ENCODE results near the gene KPNA1. TPM values are rescaled to one million over a fixed set of nuclear protein-coding genes. Genes with fewer than 3 reads are reported as not detected.
"Not testable (repeated sequence)": the region's sequence is repeated elsewhere in the genome, so short reads cannot be mapped to it uniquely, and the experiment has no call there.

The KPNA1 gene
- total and polyA plus RNA-seq, 4 donors: 11.6 to 74.1 (median 43.3) TPM

DNA sequence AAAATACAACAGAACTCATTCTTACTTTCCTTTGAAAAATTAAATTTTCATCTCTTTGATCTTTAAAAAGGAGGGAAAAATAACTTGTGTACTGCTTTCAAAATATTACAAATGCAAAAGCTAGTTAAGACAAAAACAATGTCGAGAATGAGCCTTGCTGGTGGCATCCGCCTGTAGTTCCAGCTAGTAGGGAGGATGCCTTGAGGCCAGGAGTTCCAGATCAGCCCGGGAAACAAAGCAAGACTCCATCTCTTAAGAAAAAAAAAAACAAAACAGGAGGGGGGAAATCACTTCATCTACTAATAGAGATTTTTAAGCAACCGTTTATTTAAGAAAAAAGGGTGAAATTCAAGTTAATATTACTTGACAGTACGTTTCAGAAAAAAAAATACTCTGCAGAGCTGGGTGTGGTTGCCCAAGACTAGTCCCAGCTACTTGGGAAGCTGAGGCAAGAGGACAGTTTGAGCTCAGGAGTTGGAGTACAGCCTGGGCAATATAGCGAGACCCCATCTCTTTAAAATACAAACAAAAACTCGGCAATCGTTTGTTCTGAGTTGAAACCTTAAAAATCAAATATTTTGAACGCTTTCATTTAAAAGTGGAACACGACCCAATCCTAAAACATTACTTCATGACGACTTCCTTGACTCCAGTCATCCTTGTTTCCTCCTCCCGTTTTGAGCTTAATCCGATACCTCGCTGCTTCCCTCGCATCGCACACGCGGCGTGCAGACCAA, 1.2 kb downstream of the KPNA1 start:
- Histone ChIP-seq H3K4me1 (ENCODE audit: control insufficient read depth in 1 of 2, insufficient read depth in 2 of 2, low read length in 2 of 2) (peaks cover 0 to 1% of the 10 kb centered on the region in 2 donors), H3K27ac (ENCODE audit: low read depth in 1 of 2, low read length in 2 of 2) (peak overlapping the region in 1 of 2 donors; percentile 57), H3K4me3 (ENCODE audit: low read length in 2 of 2) (peak overlapping the region; percentile 55 to 81), H3K36me3 (ENCODE audit: control insufficient read depth in 1 of 2, insufficient read depth in 2 of 2, low read length in 1 of 2) (no peaks in the 10 kb centered on the region), H3K9me3 (ENCODE audit: control insufficient read depth, low read length) (no peaks in the 10 kb centered on the region), H3K27me3 (ENCODE audit: control insufficient read depth in 1 of 2, insufficient read depth in 2 of 2, low read length in 1 of 2) (no peaks in the 10 kb centered on the region)
- ATAC-seq (ENCODE audit: low FRiP score) (no peak), DNase-seq (no peak)
- intact Hi-C loops (cut with DNase I): loop anchor here in 1 of 2 donors (1.0 to 2.0 kb wide), 2 partner anchors 97 to 167 kb away; partner anchors contain the start of genes PARP14 and WDR5B
- 7 to 8% methylated on average over 19 of the region's 19 CpGs for WGBS, 2 donors

DNA sequence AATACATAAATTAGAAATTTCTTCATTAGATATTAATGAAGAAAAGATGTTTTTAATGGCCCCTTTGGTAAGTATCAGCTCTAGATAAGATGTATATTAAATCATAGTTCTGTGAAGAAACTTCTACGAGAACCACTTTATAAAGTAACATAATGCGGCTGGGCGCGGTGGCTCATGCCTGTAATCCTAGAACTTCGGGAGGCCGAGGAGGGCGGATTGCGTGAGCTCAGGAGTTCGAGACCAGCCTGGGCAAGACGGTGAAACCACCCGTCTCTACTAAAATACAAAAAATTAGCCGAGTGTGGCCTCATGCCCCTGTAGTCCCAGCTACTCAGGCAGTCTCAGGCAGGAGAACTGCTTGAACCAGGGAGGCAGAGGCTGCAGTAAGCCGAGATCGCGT, 2.5 kb downstream of the KPNA1 start:
- no peak overlapping the region for H3K4me3 ChIP-seq (ENCODE audit: low read length in 2 of 2)
- H3K27me3 ChIP-seq (ENCODE audit: control insufficient read depth in 1 of 2, insufficient read depth in 2 of 2, low read length in 1 of 2): no peaks in the 10 kb centered on the region
- peaks cover 0 to 5% of the 10 kb centered on the region in 2 donors for H3K4me1 ChIP-seq (ENCODE audit: control insufficient read depth in 1 of 2, insufficient read depth in 2 of 2, low read length in 2 of 2)
- H3K27ac ChIP-seq (ENCODE audit: low read depth in 1 of 2, low read length in 2 of 2): no peak overlapping the region
- no peaks in the 10 kb centered on the region for H3K9me3 ChIP-seq (ENCODE audit: control insufficient read depth, low read length)
- no peaks in the 10 kb centered on the region for H3K36me3 ChIP-seq (ENCODE audit: control insufficient read depth in 1 of 2, insufficient read depth in 2 of 2, low read length in 1 of 2)
- no peak for DNase-seq
- intact Hi-C loops (cut with DNase I): loop anchor here in 1 of 2 donors (2.0 kb wide), 1 partner anchor 169 kb away; the partner anchor contains the start of gene PARP14
- no peak for ATAC-seq (ENCODE audit: low FRiP score)
- WGBS, 2 donors: 82 to 87% methylated on average over 15 of the region's 15 CpGs

DNA sequence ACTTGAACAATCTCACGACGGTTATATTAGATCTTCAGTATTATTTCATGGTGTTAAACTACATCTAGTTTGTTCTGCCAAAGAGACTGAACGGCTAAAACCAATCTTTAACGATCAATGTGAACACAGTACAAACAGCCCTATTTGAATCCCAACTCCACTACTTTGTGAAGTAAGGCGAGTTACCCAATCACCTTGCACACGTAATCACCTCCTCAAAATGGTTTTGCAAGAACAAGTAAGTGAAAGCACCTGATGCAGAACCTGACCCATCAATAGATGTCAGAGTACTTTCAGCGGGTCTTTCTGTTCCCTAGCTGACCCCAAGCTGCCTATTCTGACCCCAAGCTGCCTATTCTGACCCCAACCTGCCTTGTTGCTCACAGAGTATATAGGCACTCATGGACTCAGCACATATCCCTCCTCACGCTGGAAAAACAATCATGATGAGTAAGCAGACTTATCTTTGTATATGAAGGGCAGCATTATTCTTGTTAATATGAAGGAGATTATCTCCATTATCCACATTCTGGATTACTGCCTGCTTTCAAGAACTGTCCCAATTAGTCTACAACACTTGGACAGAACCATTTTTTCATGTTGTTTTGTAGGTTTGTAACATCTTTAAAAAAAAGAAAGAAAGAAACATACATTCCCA, 3.7 kb downstream of the KPNA1 start:
- DNase-seq: no peak
- Histone ChIP-seq H3K36me3 (ENCODE audit: control insufficient read depth in 1 of 2, insufficient read depth in 2 of 2, low read length in 1 of 2) (no peaks in the 10 kb centered on the region), H3K9me3 (ENCODE audit: control insufficient read depth, low read length) (no peaks in the 10 kb centered on the region), H3K4me1 (ENCODE audit: control insufficient read depth in 1 of 2, insufficient read depth in 2 of 2, low read length in 2 of 2) (peaks cover 0 to 5% of the 10 kb centered on the region in 2 donors), H3K4me3 (ENCODE audit: low read length in 2 of 2) (no peak overlapping the region), H3K27me3 (ENCODE audit: control insufficient read depth in 1 of 2, insufficient read depth in 2 of 2, low read length in 1 of 2) (no peaks in the 10 kb centered on the region), H3K27ac (ENCODE audit: low read depth in 1 of 2, low read length in 2 of 2) (no peak overlapping the region)
- intact Hi-C loops (cut with DNase I): no loop called here
- 85 to 87% methylated on average over 8 of the region's 8 CpGs for WGBS, 2 donors
- ATAC-seq (ENCODE audit: low FRiP score): no peak

DNA sequence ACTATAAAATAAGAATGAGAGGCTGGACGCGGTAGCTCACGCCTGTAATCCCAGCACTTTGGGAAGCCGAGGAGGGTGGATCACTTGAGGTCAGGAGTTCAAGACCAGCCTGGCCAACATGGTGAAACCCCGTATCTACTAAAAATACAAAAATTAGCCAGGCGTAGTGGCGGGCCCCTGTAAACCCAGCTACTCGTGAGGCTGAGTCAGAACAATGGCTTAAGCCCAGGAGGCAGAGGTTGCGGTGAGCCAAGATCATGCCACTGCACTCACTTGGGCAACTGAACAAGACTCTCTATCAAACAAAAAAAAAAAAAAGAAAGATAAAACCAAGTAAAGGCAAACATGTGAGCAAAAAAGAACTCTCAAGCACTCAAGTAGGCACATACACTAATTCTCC, 5.8 kb downstream of the KPNA1 start:
- WGBS, 2 donors: 36 to 39% methylated on average over 9 of the region's 9 CpGs
- H3K9me3 ChIP-seq (ENCODE audit: control insufficient read depth, low read length); ATAC-seq (ENCODE audit: low FRiP score); H3K27me3 ChIP-seq (ENCODE audit: control insufficient read depth in 1 of 2, insufficient read depth in 2 of 2, low read length in 1 of 2); H3K36me3 ChIP-seq (ENCODE audit: control insufficient read depth in 1 of 2, insufficient read depth in 2 of 2, low read length in 1 of 2); H3K4me1 ChIP-seq (ENCODE audit: control insufficient read depth in 1 of 2, insufficient read depth in 2 of 2, low read length in 2 of 2); intact Hi-C loops (cut with DNase I); H3K4me3 ChIP-seq (ENCODE audit: low read length in 2 of 2): not testable (repeated sequence)
- peak overlapping the region in 1 of 2 donors; percentile 43 for H3K27ac ChIP-seq (ENCODE audit: low read depth in 1 of 2, low read length in 2 of 2)
- peak in 1 of 2 donors; percentile 59 for DNase-seq

DNA sequence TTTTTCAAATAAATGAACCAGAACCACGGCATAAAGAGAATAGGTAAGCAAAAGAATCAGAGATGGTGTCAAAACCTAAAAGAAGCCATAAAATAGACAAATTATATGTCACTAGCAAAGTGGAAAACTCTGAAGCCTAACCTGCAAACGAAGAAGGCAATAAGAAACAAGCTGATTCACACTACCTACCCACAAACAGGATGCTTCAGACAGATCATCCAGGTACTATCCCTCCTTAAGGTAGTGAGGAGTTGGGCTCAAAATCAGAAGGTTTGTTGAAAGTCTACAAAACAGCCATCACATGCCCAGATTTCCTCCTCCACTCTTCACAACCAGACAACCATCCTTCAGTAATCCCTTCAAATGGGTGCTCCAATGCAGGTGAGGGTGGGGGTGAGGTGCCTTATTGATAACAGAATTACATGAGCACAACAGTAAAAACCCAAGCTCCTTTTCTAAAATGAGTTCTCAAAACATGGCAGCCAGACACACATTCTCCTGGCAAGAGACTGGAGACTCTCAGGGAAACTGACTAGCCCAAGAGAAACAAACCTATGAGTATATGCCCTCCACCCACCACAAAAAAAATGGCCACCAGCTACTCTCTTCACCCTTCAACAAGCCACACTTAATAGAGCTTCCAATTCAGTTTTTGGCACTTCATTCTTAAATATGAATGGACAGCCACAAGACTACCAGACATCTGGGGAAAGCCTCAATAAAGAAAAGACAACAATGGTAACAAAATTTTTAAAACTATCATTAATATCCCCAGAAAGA, 6.4 kb downstream of the KPNA1 start:
- WGBS, 2 donors: 93 to 95% methylated on average over 2 of the region's 2 CpGs
- Histone ChIP-seq H3K9me3 (ENCODE audit: control insufficient read depth, low read length) (no peaks in the 10 kb centered on the region), H3K36me3 (ENCODE audit: control insufficient read depth in 1 of 2, insufficient read depth in 2 of 2, low read length in 1 of 2) (no peaks in the 10 kb centered on the region), H3K4me3 (ENCODE audit: low read length in 2 of 2) (no peak overlapping the region), H3K27ac (ENCODE audit: low read depth in 1 of 2, low read length in 2 of 2) (no peak overlapping the region), H3K4me1 (ENCODE audit: control insufficient read depth in 1 of 2, insufficient read depth in 2 of 2, low read length in 2 of 2) (peaks cover 0 to 5% of the 10 kb centered on the region in 2 donors), H3K27me3 (ENCODE audit: control insufficient read depth in 1 of 2, insufficient read depth in 2 of 2, low read length in 1 of 2) (no peaks in the 10 kb centered on the region)
- intact Hi-C loops (cut with DNase I): no loop called here
- no peak for ATAC-seq (ENCODE audit: low FRiP score)
- no peak for DNase-seq

DNA sequence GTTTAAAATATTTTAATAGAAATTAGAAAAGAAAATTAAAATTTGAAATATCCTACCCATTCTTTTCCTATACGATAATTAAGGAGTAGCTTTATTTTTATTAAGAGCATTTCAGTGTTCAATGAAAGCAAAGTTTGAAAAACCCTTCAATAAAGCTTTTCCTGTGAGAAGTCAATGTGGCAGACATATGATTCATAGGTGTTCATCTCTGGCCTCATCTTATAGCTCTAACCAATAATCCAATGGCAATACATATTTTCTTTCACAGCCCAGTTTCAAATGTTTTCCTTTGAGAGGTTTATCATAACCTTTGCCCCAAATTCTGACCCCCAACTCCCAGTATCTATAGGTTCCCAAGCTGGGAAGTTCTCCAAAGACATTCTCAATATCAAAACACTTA, 8.3 kb downstream of the KPNA1 start:
- ATAC-seq (ENCODE audit: low FRiP score): no peak
- H3K27me3 ChIP-seq (ENCODE audit: control insufficient read depth in 1 of 2, insufficient read depth in 2 of 2, low read length in 1 of 2): no peaks in the 10 kb centered on the region
- H3K36me3 ChIP-seq (ENCODE audit: control insufficient read depth in 1 of 2, insufficient read depth in 2 of 2, low read length in 1 of 2): no peaks in the 10 kb centered on the region
- peaks cover 0 to 8% of the 10 kb centered on the region in 2 donors for H3K4me1 ChIP-seq (ENCODE audit: control insufficient read depth in 1 of 2, insufficient read depth in 2 of 2, low read length in 2 of 2)
- H3K9me3 ChIP-seq (ENCODE audit: control insufficient read depth, low read length): no peaks in the 10 kb centered on the region
- DNase-seq: no peak
- no peak overlapping the region for H3K27ac ChIP-seq (ENCODE audit: low read depth in 1 of 2, low read length in 2 of 2)
- WGBS, 2 donors: 96 to 97% methylated on average over 1 of the region's 1 CpG
- intact Hi-C loops (cut with DNase I): no loop called here
- no peak overlapping the region for H3K4me3 ChIP-seq (ENCODE audit: low read length in 2 of 2)

DNA sequence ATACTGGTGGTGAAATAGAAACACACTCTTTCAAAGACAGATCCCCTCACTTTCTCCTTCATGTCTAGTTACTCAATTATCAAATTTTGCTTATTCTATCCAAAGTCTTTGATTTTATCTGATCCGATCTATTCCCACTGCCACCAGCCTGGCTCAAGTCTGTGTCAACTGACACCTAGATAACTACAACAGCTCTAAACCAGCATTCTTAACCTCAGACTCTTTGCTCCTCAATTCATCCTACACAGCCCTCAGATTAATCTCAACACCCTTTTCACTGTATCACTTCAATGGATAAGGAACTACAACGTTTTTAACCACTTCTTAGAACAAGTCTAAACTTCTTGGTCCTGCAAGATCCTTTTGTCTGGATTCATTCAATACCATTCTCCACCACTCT, 9.1 kb downstream of the KPNA1 start:
- intact Hi-C loops (cut with DNase I): no loop called here

DNA sequence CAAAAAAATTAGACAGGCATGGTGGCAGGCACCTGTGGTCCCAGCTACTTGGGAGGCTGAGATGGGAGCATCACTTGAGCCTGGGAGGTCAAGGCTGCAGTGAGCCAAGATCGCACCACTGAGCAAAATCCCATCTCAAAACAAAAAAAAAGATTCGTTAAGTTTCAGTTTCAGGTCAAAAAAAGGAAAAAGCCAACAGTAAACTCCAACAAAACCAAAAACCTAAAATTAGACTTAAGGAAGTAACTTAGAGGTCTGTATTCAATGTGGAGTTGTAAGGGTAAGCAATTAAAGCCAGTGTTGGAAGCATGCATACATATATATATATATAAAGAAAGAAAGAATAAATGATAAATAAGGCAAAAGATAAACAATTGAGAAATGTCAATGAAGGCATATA, 11.8 kb downstream of the KPNA1 start:
- no peak for DNase-seq
- Histone ChIP-seq H3K4me3 (ENCODE audit: low read length in 2 of 2) (no peak overlapping the region), H3K27me3 (ENCODE audit: control insufficient read depth in 1 of 2, insufficient read depth in 2 of 2, low read length in 1 of 2) (no peaks in the 10 kb centered on the region), H3K27ac (ENCODE audit: low read depth in 1 of 2, low read length in 2 of 2) (no peak overlapping the region), H3K36me3 (ENCODE audit: control insufficient read depth in 1 of 2, insufficient read depth in 2 of 2, low read length in 1 of 2) (no peaks in the 10 kb centered on the region), H3K4me1 (ENCODE audit: control insufficient read depth in 1 of 2, insufficient read depth in 2 of 2, low read length in 2 of 2) (peaks cover 0 to 6% of the 10 kb centered on the region in 2 donors), H3K9me3 (ENCODE audit: control insufficient read depth, low read length) (no peaks in the 10 kb centered on the region)
- WGBS, 2 donors: 85 to 88% methylated on average over 2 of the region's 2 CpGs
- intact Hi-C loops (cut with DNase I): no loop called here
- no peak for ATAC-seq (ENCODE audit: low FRiP score)

More for the DNA sequence above, 9.1 kb downstream of the KPNA1 start:
- no peak for DNase-seq
- no peaks in the 10 kb centered on the region for H3K9me3 ChIP-seq (ENCODE audit: control insufficient read depth, low read length)
- H3K36me3 ChIP-seq (ENCODE audit: control insufficient read depth in 1 of 2, insufficient read depth in 2 of 2, low read length in 1 of 2): no peaks in the 10 kb centered on the region
- peaks cover 0 to 8% of the 10 kb centered on the region in 2 donors for H3K4me1 ChIP-seq (ENCODE audit: control insufficient read depth in 1 of 2, insufficient read depth in 2 of 2, low read length in 2 of 2)
- 70 to 73% methylated on average over 2 of the region's 2 CpGs for WGBS, 2 donors
- H3K27me3 ChIP-seq (ENCODE audit: control insufficient read depth in 1 of 2, insufficient read depth in 2 of 2, low read length in 1 of 2): no peaks in the 10 kb centered on the region
- no peak overlapping the region for H3K27ac ChIP-seq (ENCODE audit: low read depth in 1 of 2, low read length in 2 of 2)
- no peak overlapping the region for H3K4me3 ChIP-seq (ENCODE audit: low read length in 2 of 2)
- ATAC-seq (ENCODE audit: low FRiP score): no peak

Data from aorta (tissue), 5 donors.